MM.1S (cell line): Measurements from ENCODE around the gene ADAD1.
"Not testable (repeated sequence)": the region's sequence is repeated elsewhere in the genome, so short reads cannot be mapped to it uniquely, and the experiment has no call there.

ENCODE experiments used
- DNase-seq: peaks from one replicate; pipeline ENCODE4 v3.0.0-alpha.2; 2015
- H2AFZ ChIP-seq: fragments of 300-600 bp; sonication (generic); 2 replicates; pipeline ENCODE4 v1.6.0; 2016; ENCODE audit warnings: antibody characterized with exemption, low read length
- H3F3A ChIP-seq: fragments of 300-600 bp; sonication (generic); 2 replicates; pipeline ENCODE4 v1.6.1; 2016; ENCODE audit warnings: mild to moderate bottlenecking, antibody characterized with exemption, low read length, moderate library complexity, mixed read lengths; ENCODE audit not compliant: insufficient read depth
- H3K27ac ChIP-seq: fragments of 300-600 bp; sonication (generic); 2 replicates; pipeline ENCODE4 v1.5.1; 2016; ENCODE audit warnings: mild to moderate bottlenecking, low read length
- H3K27me3 ChIP-seq: fragments of 300-600 bp; sonication (generic); replicated peaks from 2 replicates; pipeline ENCODE4 v1.6.0; 2016; ENCODE audit warnings: low read length; ENCODE audit not compliant: insufficient read depth
- H3K36me3 ChIP-seq: fragments of 300-600 bp; sonication (generic); replicated peaks from 2 replicates; pipeline ENCODE4 v1.6.1; 2016; ENCODE audit warnings: mild to moderate bottlenecking, low read length, mixed read lengths; ENCODE audit not compliant: insufficient read depth
- H3K4me1 ChIP-seq: fragments of 300-600 bp; sonication (generic); 2 replicates; pipeline ENCODE4 v1.6.1; 2016; ENCODE audit warnings: low read length, mixed read lengths
- H3K4me2 ChIP-seq: fragments of 300-600 bp; sonication (generic); 2 replicates; pipeline ENCODE4 v1.6.0; 2016; ENCODE audit warnings: low read depth, low read length
- H3K4me3 ChIP-seq: fragments of 300-600 bp; sonication (generic); 2 replicates; pipeline ENCODE4 v1.5.1; 2016; ENCODE audit warnings: low read length, mixed read lengths
- H3K79me2 ChIP-seq: fragments of 300-600 bp; sonication (generic); 2 replicates; pipeline ENCODE4 v1.6.1; 2016; ENCODE audit warnings: mixed run types, low read length, mixed read lengths
- H3K9ac ChIP-seq: fragments of 300-600 bp; sonication (generic); 2 replicates; pipeline ENCODE4 v1.6.1; 2016; ENCODE audit warnings: low read length, mixed read lengths
- H3K9me2 ChIP-seq: fragments of 300-600 bp; sonication (generic); replicated peaks from 2 replicates; pipeline ENCODE4 v1.6.1; 2016; ENCODE audit warnings: mild to moderate bottlenecking, low read length, mixed read lengths; ENCODE audit not compliant: insufficient read depth
- H3K9me3 ChIP-seq: fragments of 300-600 bp; sonication (generic); replicated peaks from 2 replicates; pipeline ENCODE4 v1.6.1; 2016; ENCODE audit warnings: mild to moderate bottlenecking, low read length, mixed read lengths; ENCODE audit not compliant: insufficient read depth
- H4K20me1 ChIP-seq: fragments of 300-600 bp; sonication (generic); 2 replicates; pipeline ENCODE4 v1.6.1; 2016; ENCODE audit warnings: mild to moderate bottlenecking, low read length, moderate library complexity, mixed read lengths; ENCODE audit not compliant: insufficient read depth
- EZH2 ChIP-seq: fragments of 300-600 bp; sonication (generic); optimal IDR thresholded peaks from 2 replicates; pipeline ENCODE3; 2017; ENCODE audit warnings: low read depth, mild to moderate bottlenecking, antibody characterized with exemption, low read length, mixed read lengths
- EZH2phosphoT487 ChIP-seq: fragments of 300-600 bp; sonication (generic); IDR thresholded peaks from 2 replicates; pipeline ENCODE4 v1.6.1; 2018; ENCODE audit warnings: antibody characterized with exemption, low read length
- TF ChIP-seq, protein P1 (sequence below): fragments of 300-600 bp; sonication (generic); IDR thresholded peaks from 2 replicates; pipeline ENCODE4 v1.5.1; 2016; ENCODE audit warnings: antibody characterized with exemption, low read length, mixed read lengths

Gene ADAD1

DNA sequence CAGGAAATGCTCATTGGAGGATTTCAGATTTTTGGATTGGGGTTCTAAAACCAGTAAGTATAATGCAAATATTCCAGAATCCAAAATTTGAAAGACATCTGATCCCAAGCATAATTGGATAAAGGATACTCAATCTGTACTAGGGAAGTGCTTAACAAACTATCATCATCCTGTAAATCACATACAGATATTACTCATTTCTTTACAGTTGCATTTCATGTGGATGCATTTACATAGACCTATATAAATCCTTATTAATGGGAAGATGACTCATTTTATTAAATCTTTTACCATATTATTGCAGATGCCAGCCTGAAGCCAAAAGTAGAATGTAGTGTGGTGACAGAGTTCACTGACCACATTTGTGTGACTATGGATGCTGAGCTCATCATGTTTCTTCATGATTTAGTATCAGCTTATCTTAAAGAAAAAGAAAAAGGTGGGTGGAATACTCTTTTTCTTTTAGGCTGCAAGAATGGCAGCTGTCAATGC lies 22.4 kb upstream of the ADAD1 start:
- no peaks in the 10 kb centered on the region for H4K20me1 ChIP-seq
- H3K9ac ChIP-seq = no peak overlapping the region
- TF ChIP-seq EZH2 (no peak), EZH2phosphoT487 (no peak)
- TF ChIP-seq, protein P1, sequence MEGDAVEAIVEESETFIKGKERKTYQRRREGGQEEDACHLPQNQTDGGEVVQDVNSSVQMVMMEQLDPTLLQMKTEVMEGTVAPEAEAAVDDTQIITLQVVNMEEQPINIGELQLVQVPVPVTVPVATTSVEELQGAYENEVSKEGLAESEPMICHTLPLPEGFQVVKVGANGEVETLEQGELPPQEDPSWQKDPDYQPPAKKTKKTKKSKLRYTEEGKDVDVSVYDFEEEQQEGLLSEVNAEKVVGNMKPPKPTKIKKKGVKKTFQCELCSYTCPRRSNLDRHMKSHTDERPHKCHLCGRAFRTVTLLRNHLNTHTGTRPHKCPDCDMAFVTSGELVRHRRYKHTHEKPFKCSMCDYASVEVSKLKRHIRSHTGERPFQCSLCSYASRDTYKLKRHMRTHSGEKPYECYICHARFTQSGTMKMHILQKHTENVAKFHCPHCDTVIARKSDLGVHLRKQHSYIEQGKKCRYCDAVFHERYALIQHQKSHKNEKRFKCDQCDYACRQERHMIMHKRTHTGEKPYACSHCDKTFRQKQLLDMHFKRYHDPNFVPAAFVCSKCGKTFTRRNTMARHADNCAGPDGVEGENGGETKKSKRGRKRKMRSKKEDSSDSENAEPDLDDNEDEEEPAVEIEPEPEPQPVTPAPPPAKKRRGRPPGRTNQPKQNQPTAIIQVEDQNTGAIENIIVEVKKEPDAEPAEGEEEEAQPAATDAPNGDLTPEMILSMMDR = no peak
- H3K9me3 ChIP-seq = no peaks in the 10 kb centered on the region
- no peaks in the 10 kb centered on the region for H3K27me3 ChIP-seq
- H3K4me3 ChIP-seq = no peak overlapping the region
- H3K36me3 ChIP-seq = no peaks in the 10 kb centered on the region
- no peak overlapping the region for H2AFZ ChIP-seq
- H3K4me1 ChIP-seq = no peaks in the 10 kb centered on the region
- no peaks in the 10 kb centered on the region for H3K9me2 ChIP-seq
- no peak overlapping the region for H3K4me2 ChIP-seq
- no peak overlapping the region for H3K27ac ChIP-seq
- H3K79me2 ChIP-seq = no peaks in the 10 kb centered on the region
- H3F3A ChIP-seq = no peaks in the 10 kb centered on the region
- no peak for DNase-seq

DNA sequence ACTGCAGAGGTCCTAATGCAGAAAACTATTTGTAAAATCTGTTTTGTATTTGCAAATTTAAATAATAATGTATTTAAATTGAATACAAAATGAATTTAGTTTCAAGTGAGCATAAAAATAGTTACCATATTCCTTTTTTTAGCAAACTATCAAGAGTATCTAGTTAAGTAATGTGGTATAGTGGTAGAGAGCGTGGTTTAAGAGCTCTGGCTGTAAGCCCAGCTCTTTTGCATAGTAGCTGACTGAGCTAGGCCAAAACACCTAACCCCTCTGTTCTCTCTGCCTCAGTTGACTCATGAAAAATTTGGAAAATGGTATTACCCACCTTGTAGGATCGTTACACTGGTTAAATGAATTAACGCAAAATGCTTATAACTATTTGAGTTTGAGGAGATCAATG lies 18.1 kb upstream of the ADAD1 start:
- Histone ChIP-seq H3K27me3 (no peaks in the 10 kb centered on the region), H3F3A (no peaks in the 10 kb centered on the region), H3K79me2 (no peaks in the 10 kb centered on the region), H3K4me3 (no peak overlapping the region), H3K27ac (no peak overlapping the region), H3K36me3 (no peaks in the 10 kb centered on the region), H3K4me2 (no peak overlapping the region), H3K9me3 (no peaks in the 10 kb centered on the region), H3K9me2 (no peaks in the 10 kb centered on the region), H2AFZ (no peak overlapping the region), H3K9ac (no peak overlapping the region), H3K4me1 (no peaks in the 10 kb centered on the region), H4K20me1 (no peaks in the 10 kb centered on the region)
- TF ChIP-seq EZH2phosphoT487 (no peak), EZH2 (no peak)
- TF ChIP-seq, protein P1 = no peak
- no peak for DNase-seq

DNA sequence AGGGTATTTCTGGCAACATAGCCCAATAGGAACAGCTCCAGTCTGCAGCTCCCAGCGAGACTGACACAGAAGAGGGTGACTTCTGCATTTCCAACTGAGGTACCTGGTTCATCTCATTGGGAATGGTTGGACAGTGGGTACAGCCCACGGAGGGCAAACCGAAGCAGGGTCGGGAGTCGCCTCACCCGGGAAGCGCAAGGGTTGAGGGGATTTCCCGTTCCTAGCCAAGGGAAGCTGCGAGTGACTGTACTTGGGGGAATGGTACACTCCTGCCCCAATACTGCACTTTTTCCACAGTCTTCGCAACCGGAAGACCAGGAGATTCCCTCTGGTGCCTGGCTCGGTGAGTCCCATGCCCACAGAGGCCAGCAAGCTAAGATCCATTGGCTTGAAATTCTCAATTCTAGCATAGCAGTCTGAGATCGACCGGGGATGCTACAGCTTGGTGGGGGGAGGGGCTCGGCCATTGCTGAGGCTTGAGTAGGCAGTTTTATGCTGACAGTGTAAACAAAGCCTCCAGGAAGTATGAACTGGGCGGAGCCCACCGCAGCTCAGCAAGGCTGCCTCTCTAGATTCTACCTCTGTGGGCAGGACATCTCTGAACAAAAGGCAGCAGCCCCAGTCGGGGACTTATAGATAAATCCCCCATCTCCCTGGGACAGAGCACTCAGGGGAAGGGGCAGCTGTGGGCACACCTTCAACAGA lies 14.0 kb upstream of the ADAD1 start:
- Histone ChIP-seq H3K4me3 (no peak overlapping the region), H3K9ac (no peak overlapping the region), H3K27ac (no peak overlapping the region), H3K4me2 (no peak overlapping the region), H3K9me3 (no peaks in the 10 kb centered on the region), H3K9me2 (no peaks in the 10 kb centered on the region), H4K20me1 (no peaks in the 10 kb centered on the region), H3K27me3 (no peaks in the 10 kb centered on the region), H3F3A (no peaks in the 10 kb centered on the region), H3K79me2 (no peaks in the 10 kb centered on the region), H2AFZ (no peak overlapping the region), H3K4me1 (no peaks in the 10 kb centered on the region), H3K36me3 (no peaks in the 10 kb centered on the region)
- DNase-seq = no peak
- no peak for TF ChIP-seq EZH2
- TF ChIP-seq EZH2phosphoT487 = no peak
- TF ChIP-seq, protein P1 = no peak

DNA sequence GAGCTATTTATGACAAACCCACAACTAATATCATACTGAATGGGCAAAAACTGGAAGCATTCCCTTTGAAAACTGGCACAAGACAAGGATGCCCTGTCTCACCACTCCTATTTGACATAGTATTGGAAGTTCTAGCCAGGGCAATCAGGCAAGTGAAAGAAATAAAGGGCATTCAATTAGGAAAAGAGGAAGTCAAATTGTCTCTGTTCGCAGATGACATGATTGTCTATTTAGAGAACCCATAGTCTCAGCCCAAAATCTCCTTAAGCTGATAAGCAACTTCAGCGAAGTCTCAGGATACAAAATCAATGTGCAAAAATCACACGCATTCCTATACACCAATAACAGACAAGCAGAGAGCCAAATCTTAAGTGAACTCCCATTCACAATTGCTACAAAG lies 10.0 kb upstream of the ADAD1 start:
- not testable (repeated sequence) for DNase-seq, H3K4me1 ChIP-seq, H3K27me3 ChIP-seq, H3K79me2 ChIP-seq, H3K9me3 ChIP-seq, H2AFZ ChIP-seq, H4K20me1 ChIP-seq, H3K4me3 ChIP-seq, H3K27ac ChIP-seq, H3K9ac ChIP-seq, H3K36me3 ChIP-seq, H3F3A ChIP-seq, H3K9me2 ChIP-seq, H3K4me2 ChIP-seq
